SK-N-SH treated with all-trans-retinoic acid at 6 μM for 48 hours (cell line): ENCODE results near the gene SYNDIG1.

Experiments used
- ARNTL ChIP-seq: fragments of 450-650 bp; formaldehyde crosslinking; IDR thresholded peaks from 2 replicates; pipeline ENCODE4 v1.5.0; 2020; ENCODE audit warnings: low read depth, mild to moderate bottlenecking, moderate library complexity, borderline replicate concordance
- BACH2 ChIP-seq: fragments of 250-450 bp; sonication (Bioruptor Pico); IDR thresholded peaks from 2 replicates; pipeline ENCODE4 v1.9.0; 2021; ENCODE audit warnings: mild to moderate bottlenecking, borderline replicate concordance
- CREB5 ChIP-seq: fragments of 250-450 bp; sonication (Bioruptor Pico); IDR thresholded peaks from 2 replicates; pipeline ENCODE4 v1.5.1; 2020; ENCODE audit warnings: low read depth, mild to moderate bottlenecking, moderate library complexity
- GLIS3 ChIP-seq: fragments of 250-450 bp; sonication (Bioruptor Pico); IDR thresholded peaks from 2 replicates; pipeline ENCODE4 v1.5.0; 2020; ENCODE audit warnings: mild to moderate bottlenecking, moderate library complexity
- ISL1 ChIP-seq: fragments of 250-450 bp; sonication (Bioruptor Pico); IDR thresholded peaks from 2 replicates; pipeline ENCODE4 v2.1.2; 2022; ENCODE audit warnings: mild to moderate bottlenecking, moderate library complexity
- OSR1 ChIP-seq: fragments of 250-450 bp; sonication (Bioruptor Pico); IDR thresholded peaks from 2 replicates; pipeline ENCODE4 v1.8.0; 2022; ENCODE audit warnings: moderate library complexity, mild to moderate bottlenecking, inconsistent platforms
- PATZ1 ChIP-seq: fragments of 250-450 bp; sonication (Bioruptor Pico); IDR thresholded peaks from 2 replicates; pipeline ENCODE4 v1.8.0; 2020; ENCODE audit warnings: mild to moderate bottlenecking, moderate library complexity, borderline replicate concordance
- POU6F1 ChIP-seq: fragments of 250-450 bp; sonication (Bioruptor Pico); IDR thresholded peaks from 2 replicates; pipeline ENCODE4 v1.8.0; 2021; ENCODE audit warnings: low read depth, mild to moderate bottlenecking, moderate library complexity, borderline replicate concordance
- RARB ChIP-seq: fragments of 250-450 bp; sonication (Bioruptor Pico); IDR thresholded peaks from 2 replicates; pipeline ENCODE4 v1.8.0; 2021; ENCODE audit warnings: mild to moderate bottlenecking, moderate library complexity
- ZNF565 ChIP-seq: fragments of 450-650 bp; formaldehyde crosslinking; conservative IDR thresholded peaks from 2 replicates; pipeline ENCODE4 v1.5.0; 2020; ENCODE audit warnings: low read depth, mild to moderate bottlenecking, moderate library complexity

GRCh38 chr20:24600012-24600411, 130.6 kb downstream of the SYNDIG1 start:
- TF ChIP-seq ARNTL (CRISPR knock-in tag) = no peak
- TF ChIP-seq CREB5 (CRISPR knock-in tag) = no peak
- TF ChIP-seq ISL1 (CRISPR knock-in tag) = no peak
- TF ChIP-seq RARB (CRISPR knock-in tag) = no peak
- TF ChIP-seq PATZ1 (CRISPR knock-in tag) = no peak
- no peak for TF ChIP-seq OSR1 (CRISPR knock-in tag)
- TF ChIP-seq GLIS3 = no peak
- no peak for TF ChIP-seq BACH2 (CRISPR knock-in tag)
- no peak for TF ChIP-seq POU6F1 (CRISPR knock-in tag)
- TF ChIP-seq ZNF565 (CRISPR knock-in tag) = no peak
